Sigmoid colon (tissue), 4 donors: Measurements from ENCODE around the gene ATP4B.

Source experiments
- CTCF ChIP-seq, 4 experiments: fragments of 450-650 bp in 3 of 4; fragments of 200-600 bp in 1 of 4; IDR thresholded peaks; one replicate each; pipeline ENCODE4 v1.5.1; 2016 to 2019; ENCODE audit warnings: antibody characterized with exemption in 4 of 4, mild to moderate bottlenecking in 3 of 4, moderate library complexity in 2 of 4
- POLR2A ChIP-seq, 2 donors: fragments of 450-650 bp; IDR thresholded peaks; one replicate each; pipeline ENCODE4 v1.6.1; 2016; ENCODE audit warnings: antibody characterized with exemption in 2 of 2, mild to moderate bottlenecking in 2 of 2, moderate library complexity in 2 of 2
- POLR2AphosphoS5 ChIP-seq, 4 donors: sonication (generic); formaldehyde crosslinking; IDR thresholded peaks; one replicate each; pipeline ENCODE4 v1.6.1; 2017; ENCODE audit warnings: antibody characterized with exemption in 4 of 4

DNA sequence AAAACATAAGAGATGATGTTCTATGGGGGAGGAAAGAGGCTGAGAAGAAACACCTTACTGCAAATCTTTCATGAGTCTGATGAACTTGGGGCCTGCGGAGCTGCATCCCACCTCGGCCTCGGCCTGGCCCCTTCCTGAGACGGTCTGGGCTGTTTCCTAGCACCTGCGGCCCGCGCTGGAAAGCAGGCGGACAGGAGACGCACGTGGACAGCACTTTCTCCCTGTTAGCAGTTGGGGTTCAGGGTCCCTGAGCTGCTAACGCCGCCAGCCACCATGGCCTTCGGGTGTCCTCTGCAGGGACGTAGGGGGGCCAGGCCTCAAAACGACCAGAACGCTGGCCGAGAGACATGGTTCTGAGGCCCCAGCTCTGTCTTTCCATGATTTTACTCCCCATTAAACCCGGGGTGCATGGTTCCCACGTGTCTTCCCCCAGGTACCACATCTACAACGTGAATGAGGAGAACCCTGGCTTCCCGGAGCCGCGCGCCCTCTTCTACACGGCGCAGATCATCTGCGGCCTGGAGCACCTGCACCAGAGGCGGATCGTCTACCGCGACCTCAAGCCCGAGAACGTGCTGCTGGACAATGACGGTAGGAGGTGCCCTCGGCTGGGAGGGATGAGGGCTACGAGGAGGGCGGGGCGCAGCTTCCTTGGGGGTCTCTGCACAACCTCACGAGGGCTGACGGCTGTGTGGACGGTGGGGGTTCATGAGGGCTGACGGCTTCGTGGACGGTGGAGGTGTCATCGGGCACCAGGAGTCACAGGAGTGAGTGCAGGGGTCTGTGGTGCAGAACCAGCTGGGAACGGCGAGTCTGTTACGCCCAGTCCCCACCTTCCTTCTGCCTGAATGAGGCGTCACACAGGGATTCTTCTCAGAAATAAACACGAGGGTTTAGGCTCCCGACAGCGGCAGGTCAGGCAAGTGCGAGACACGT, 13.3 kb upstream of the ATP4B start:
- TF ChIP-seq CTCF (IDR thresholded peaks at IDR 0.05) = no peak
- TF ChIP-seq POLR2A (IDR thresholded peaks at IDR 0.05) = no peak
- no peak for TF ChIP-seq POLR2AphosphoS5 (IDR thresholded peaks at IDR 0.05)
